NCI-H2196 treated with DMSO at 0.1 percent for 48 hours (cell line): ENCODE measurements around the gene SMYD4.
"Not testable (repeated sequence)": the region's sequence is repeated elsewhere in the genome, so short reads cannot be mapped to it uniquely, and the experiment has no call there.

Experiments used
- DNase-seq: peaks from one replicate; lab custom pipeline; 2025; ENCODE audit not compliant: unreplicated experiment; lab: John Stamatoyannopoulos, UW

Gene SMYD4

DNA sequence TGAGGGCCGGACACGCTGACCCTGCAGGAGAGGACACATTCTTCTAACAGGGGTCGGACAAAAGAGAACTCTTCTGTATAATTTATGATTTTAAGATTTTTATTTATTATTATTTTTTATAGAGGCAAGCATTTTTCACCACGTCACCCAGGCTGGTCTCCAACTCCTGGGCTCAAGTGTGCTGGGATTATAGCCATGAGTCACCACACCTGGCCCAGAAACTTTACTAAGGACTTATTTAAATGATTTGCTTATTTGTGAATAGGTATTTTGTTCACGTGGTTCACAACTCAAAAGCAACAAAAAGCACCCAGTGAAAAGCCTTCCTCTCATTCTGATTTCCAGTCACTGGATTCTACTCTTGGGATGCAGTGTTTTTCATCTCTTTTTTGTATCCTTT, 70.2 kb downstream of the SMYD4 start:
- no peak for DNase-seq

DNA sequence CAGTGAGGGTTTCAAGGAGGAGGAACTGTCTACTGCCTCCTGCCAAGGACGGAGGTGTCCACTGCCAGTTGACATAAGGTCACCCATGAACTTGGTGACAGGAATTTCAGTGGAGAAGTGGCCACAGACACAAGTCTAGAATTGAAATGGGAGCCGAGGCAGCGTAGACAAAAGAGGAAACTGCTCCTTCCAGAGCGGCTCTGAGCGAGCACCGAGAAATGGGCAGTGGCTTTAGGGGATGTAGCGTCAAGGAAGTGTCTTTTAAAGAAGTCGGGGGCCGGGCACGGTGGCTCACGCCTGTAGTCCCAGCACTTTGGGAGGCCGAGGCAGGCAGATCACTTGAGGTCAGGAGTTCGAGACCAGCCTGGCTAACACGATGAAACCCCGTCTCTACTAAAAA, 70.9 kb downstream of the SMYD4 start:
- DNase-seq: no peak

DNA sequence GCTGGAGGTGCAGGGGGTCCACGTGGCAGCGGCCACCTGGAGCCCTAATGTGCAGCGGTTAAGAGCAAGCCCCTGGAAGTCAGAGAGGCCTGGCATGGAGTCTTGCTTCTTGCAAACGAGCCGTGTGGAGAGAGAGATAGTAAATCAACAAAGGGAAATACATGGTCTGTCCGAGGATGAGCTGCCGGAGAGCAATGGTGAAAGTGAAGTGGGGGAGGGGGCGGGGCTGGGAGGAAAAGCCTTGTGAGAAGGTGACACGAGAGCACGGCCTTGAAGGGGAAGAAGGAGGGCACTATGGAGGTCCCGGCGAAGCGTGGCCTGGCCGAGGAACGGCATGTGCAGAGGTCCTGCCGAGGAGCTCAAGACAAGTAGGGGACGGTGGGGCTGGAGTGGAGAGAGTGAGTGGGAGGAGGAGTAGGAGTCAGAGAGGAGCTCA, 73.9 kb downstream of the SMYD4 start:
- DNase-seq: no peak

DNA sequence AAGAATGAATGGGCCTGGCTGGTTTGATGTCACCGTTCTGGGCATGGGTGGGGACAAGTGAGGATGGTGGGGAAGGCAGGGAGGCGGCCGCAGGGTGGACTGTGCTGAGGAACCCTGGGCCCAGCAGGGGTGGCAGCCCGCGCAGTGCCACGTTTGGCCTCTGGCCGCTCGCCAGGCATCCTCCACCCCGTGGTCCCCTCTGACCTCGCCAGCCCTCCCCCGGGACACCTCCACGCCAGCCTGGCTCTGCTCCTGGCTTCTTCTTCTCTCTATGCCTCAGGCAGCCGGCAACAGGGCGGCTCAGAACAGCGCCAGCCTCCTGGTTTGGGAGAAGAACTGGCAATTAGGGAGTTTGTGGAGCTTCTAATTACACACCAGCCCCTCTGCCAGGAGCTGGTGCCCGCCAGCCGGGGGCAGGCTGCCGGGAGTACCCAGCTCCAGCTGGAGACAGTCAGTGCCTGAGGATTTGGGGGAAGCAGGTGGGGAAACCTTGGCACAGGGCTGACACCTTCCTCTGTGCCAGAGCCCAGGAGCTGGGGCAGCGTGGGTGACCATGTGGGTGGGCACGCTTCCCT, 74.4 kb downstream of the SMYD4 start:
- no peak for DNase-seq

DNA sequence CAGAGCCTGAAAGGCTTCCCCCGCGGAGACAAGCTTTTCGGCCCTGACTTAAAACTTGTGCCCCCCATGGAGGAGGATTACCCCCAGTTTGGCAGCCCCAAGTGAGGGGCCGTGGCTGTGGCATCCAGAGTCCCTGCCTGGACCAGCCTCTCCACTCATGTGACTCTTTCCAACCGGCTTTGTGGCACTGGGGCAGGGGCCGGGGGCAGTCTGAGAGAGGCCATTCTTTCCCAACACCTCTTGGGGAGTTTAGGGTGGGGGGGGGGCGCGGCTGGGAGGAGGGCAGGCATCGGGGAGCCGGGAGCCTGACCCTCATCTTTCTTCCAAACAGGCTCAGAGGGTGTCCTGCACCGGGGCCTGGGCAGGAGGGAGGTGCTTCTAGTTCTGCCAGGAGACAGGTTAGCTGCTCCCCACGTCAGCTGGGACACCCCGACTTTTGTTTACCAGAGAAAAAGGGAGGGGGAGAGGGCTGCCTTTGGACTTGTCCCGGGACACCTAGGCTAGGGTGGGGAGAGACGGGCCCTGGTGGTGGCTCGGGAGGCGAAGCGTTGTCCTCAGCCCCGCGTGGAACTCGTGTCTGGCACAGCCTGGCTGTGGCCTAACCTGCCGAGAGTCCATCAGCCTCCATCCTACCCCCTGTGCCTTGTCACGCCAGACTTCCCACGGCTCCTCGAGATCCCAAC, 75.1 kb downstream of the SMYD4 start:
- DNase-seq: no peak

DNA sequence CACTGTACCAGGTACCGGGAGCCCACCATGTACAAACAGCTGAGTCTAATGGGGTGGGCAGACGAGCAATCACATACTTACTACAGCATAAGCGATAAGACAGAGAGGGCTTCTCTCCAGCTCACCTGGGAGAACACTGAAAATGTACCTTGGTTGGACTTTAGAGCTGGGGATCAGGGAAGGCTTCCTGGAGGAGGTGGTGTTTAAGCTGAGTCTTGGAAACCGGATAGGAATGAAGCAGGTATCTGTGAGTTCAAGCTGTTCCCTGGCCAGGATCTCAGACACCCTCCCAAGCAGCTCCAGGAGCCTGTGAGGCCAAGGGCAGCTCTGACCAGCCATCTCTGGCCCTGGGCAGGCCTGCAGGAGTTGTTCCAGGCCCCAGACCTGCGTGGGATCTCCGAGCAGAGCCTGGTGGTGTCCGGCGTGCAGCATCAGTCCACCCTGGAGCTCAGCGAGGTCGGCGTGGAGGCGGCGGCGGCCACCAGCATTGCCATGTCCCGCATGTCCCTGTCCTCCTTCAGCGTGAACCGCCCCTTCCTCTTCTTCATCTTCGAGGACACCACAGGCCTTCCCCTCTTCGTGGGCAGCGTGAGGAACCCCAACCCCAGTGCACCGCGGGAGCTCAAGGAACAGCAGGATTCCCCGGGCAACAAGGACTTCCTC, 75.8 kb downstream of the SMYD4 start:
- DNase-seq: no peak

DNA sequence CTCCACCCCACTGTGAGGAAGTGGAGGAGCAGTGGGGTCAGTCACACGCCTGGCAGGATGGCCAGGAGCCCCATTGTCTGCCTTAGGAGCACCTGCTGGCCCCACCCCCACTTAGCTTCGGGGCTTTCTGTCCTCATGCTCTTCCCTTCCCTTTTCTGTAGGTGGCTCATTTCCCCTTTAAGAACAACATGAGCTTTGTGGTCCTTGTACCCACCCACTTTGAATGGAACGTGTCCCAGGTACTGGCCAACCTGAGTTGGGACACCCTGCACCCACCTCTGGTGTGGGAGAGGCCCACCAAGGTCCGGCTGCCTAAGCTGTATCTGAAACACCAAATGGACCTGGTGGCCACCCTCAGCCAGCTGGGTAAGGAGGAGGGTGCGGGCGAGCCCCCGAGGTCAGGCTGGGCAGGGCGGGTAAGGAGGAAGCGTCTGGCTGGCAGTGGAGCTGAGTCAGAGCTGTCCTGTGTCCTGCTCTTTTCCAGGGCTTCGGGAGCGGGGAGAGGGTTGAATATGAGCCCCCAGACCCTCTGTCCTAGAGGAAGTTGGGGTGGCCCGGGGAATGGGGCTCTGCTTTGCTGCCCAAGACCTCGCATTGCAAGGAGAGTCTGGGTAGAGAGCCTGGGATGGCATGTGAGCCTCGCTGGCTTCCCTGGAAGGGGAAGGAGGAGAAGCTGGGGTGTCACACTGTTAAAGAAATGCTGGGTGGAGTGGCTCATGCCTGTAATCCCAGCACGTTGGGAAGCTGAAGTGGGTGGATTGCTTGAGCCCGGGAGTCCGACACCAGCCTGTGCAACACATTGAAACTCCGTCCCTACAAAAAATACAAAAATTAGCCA, 77.1 kb downstream of the SMYD4 start:
- DNase-seq: no peak

DNA sequence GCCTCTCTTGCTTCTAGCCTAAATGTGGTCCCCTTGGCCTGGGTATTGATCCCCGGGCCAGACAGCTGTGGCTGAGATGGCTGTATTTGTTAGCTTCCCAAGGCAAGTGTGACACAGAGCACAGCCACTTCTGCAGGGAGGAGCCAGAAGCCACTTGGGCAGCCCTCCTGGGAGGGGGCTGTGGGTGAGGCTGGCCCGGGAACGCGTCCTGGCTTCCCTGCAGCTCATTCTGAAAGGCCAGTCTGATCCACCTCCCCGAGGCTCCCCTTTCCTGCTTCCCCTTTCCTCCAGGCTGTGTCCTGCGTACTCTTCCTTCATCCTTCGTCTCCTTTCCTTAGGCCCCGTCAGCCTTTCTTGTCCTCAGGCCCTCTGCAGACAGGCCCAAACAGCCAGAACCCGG, 79.1 kb downstream of the SMYD4 start:
- DNase-seq: no peak

DNA sequence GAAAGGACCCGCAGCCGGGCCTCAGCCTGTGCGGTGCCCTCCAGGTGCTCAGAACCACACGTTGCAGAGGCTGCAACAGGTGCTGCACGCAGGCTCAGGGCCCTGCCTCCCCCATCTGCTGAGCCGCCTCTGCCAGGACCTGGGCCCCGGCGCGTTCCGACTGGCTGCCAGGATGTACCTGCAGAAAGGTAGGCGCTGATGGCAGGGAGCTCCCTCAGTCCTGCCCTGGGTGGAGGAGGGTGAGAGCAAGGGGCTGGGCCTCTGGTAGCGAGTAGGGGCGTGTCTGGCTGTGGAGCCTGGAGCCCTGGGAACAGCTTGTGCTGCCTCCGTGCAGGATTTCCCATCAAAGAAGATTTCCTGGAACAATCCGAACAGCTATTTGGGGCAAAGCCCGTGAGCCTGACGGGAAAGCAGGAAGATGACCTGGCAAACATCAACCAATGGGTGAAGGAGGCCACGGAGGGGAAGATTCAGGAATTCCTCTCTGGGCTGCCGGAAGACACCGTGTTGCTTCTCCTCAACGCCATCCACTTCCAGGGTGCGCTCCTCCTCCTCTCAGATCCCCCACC, 82.6 kb downstream of the SMYD4 start:
- DNase-seq: no peak

DNA sequence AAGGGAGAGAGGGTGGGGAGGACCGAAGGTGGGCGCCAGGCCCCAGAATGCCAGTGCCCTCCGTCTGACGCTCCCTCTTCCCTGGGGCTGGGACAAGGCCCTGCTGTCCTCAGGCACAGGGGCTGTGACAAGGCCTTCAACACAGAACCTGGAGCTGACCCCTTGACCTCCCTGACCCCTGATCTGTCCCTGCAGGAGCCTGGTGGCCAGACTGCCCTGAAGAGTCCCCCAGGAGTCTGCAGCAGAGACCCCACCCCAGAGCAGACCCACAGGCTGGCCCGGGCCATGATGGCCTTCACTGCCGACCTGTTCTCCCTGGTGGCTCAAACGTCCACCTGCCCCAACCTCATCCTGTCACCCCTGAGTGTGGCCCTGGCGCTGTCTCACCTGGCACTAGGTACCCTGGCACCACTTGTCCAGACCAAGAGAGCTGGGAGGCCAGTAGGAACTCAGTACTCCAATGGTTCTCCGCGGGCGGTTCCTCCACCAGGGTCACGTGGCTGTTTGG, 84.1 kb downstream of the SMYD4 start:
- DNase-seq: no peak

DNA sequence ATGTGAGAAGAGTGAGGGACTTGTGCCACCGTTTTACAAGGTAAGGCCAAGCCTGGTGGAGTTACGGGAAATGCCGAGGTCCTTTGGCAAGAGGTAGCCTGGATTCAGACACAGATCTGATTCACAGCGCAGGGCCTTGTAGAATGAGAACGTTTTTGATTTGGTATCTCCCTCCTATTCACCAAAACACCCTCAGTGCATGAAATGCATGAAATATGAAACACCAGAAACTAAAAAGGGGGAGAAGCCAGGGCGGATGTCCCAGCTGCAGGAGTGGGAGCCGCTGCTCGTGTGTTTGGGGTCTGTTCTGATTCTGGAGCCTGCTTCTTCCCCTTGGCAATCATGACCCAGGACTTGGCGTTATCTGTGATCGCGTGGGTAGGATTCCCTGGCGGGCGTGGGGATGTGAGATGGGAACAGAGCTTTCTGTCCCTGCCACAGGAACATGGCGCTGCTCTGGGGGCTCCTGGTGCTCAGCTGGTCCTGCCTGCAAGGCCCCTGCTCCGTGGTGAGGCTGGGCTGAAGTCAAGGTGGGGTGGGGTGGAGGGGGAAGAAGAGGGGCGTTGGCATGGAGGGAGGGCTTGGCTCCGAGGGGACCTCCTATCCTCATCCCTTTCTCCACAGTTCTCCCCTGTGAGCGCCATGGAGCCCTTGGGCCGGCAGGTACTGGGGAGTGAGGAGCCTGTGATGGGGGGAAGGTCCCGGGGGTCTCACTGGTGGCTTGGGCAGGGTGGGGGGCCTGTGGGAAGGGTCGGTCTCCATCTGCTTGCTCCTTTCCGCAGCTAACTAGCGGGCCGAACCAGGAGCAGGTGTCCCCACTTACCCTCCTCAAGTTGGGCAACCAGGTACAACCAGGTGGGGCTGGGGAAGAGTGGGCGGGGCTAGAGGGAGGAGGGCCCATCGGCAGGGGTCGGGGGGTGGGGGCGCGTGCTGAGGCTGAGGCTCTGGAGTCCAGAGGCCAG, 84.9 kb downstream of the SMYD4 start:
- no peak for DNase-seq

DNA sequence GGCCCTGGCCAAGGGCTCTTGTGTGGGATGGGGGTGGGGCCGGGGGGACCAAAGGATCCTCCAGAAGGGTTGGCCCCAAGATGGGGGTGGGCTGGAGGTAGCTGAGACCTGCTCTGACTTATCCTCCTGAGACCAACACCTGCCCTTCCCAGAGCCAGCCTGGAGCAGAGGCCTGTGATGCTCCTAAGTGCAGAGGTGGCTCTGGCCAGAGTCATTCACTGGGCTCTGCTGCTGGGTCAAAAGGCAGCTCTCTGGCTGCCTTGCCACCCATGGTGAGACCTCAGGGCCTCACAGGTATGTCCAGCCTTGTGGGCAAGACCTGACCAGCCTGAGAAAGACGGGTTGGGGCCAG, 86.6 kb downstream of the SMYD4 start:
- no peak for DNase-seq

DNA sequence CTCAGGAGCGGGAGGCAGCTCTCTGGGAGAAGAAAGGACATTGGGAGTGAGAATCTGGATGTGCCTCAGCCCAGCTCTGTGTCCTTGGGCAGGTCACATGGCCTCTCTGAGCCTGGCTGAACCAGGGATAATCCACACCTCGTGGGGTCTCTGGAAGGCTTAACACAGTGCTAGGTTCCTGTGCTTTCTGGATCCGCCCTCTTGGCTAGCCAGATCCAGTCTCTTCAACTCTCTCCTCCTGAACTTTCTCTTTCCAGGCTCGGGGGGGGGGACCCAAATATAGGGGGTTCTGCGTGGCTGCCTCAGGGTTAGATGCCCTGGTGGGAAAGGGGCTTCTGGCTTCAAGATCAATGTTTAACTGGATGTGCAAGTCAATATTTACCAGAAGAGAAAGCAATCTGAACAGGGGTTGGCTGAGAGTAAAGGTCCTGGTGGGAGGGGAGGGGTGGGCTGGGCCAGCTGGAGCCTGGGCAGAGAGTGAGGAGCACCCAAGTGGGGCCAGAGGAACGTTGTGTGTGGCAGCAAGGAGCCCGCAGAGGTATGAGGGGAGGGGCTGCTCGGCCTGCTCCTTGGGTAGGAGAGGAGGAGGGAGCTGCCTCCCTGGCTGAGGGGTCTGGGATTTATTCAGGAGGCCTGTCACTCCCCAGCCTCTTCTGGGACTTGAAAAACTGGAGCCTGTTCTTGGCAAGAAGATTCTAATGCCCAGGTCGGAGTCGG, 87.2 kb downstream of the SMYD4 start, which contains the start of gene SERPINF2:
SERPINF2 (plus strand) TSS at position 501 of the 717 bp plus-strand sequence. CDS start 2,125 bp downstream, outside the sequence.
- DNase-seq: no peak

DNA sequence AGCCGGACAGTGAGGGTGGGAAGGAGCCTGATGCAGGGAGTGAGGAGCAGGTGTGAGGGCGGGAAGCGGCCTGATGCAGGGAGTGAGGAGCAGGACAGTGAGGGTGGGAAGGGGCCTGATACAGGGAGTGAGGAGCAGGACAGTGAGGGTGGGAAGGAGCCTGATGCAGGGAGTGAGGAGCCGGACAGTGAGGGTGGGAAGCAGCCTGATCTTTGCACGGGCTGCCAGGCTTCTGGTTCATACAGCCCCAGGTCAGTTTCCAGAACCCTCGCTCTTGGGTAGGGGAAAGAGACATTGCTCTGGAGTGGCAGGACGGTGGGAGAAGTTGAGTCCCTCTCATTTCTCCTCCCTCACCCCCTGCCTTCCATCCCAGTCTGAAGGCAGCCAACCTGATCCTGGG, 87.8 kb downstream of the SMYD4 start:
- not testable (repeated sequence) for DNase-seq

DNA sequence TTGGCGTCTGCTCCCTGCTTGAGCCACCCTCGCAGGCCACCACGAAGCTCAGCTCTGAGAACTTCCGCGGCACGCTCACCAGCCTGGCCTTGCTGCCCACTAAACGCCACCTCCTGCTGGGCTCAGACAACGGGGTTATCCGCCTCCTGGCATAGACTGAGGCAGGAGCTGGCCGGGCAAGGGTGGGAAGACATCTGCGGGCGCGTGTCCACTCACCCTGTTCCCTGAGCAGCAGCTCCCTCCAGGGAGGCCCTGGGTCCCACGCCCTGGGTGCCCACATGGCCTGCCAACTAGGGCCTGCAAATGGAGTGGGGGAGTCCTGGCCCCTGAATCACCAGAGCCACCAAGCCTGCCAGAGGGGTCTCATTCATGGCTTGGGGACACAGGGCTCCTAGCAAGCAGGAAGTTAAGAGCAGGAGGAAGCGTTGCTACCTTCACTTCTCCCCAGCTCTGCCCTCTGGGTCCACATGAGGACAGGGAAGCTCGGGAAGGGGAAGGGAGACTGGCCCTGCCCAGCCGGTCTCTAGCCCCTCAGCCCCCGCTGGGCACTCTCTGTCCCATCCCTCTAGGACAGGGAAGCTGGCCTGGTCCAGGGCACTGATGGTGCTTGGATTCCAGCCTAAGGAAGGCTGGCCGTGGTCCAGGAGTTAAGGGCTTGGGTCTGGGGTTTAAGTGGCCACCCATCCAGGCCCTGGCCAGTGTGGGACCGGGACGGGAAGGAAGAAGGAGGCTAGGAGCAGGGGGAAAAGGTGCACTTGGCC, 92.0 kb downstream of the SMYD4 start:
- no peak for DNase-seq

DNA sequence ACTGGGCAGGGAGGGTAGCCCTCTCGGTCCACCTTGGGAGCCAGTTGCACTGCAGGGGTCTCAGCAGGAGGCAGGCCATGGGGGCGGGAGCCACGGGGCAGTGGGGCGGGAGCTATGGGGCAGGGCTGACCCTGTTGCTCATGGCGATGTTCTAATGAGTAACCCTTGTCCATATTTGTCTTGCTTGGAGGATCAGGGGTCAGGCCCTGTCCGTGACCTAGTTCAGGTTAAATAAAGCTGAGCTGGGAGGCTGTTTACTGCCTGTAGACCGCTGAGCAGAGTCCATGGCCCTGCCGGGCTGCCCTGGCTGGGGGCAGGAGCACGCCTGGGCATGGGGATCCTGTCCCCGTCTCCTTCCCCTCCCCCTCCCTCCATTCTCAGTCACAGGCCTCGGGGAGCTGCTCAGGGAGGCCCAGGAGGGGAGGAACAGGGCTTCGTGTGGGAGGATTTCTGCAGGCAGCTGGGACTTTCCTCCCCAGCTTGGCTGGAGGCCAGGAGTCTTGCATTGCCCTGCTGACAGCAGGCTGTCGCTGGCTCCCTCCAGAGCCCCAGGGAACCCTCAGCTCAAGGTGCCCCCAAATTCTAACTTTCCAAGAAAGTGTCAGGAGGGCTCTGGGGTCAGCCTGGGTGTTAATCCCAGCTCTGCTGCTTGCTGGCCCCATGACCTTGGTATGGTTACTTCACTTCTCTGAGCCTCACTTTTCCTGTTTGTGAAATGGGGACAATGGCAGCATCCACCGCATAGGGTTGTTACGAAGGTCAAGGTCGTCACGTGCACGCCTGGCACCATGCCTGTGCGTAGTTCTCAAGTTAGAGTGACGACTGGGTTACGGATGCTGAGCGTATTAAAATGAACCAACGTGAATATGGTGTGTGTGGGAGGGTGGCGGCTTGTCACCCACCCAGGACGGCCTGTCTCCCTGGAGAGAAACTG, 93.1 kb downstream of the SMYD4 start:
- no peak for DNase-seq

DNA sequence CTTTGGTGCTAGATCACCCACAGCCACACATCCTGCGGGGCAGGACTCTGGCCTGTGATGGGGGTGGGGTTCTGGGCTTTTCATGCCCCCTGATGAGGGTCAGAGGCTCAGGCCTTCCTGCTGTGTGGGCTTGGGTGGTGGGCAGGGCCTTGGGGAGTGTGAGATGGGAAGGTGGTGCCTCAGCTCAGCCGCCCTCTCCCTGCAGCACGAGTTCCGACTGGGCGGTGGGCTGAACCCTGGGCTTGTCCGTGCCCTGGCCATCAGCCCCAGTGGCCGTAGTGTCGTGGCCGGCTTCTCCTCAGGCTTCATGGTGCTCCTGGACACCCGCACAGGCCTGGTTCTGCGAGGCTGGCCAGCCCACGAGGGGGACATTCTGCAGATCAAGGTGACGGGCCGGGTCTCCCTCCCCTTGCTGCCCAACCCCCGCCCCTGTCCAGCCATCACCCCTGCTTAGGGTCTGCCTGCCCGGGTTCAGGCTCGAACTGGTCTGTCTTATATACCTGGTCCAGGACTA, 93.8 kb downstream of the SMYD4 start:
- no peak for DNase-seq
